A673 (cell line): ENCODE measurements around the gene NRIP2.

Experiments
- CTCF ChIP-seq: fragments of 300-800, 200-600 bp; sonication (generic); conservative IDR thresholded peaks from 2 replicates; pipeline ENCODE4 v1.5.1; 2017; ENCODE audit warnings: low read depth, mild to moderate bottlenecking, antibody characterized with exemption, low read length, moderate library complexity, mixed read lengths
- EZH2 ChIP-seq: fragments of 200-600 bp; sonication (generic); IDR thresholded peaks from 2 replicates; pipeline ENCODE4 v1.6.1; 2017; ENCODE audit warnings: borderline replicate concordance, low read depth, mild to moderate bottlenecking, mixed read lengths, antibody characterized with exemption, low read length; ENCODE audit not compliant: poor library complexity, severe bottlenecking

DNA sequence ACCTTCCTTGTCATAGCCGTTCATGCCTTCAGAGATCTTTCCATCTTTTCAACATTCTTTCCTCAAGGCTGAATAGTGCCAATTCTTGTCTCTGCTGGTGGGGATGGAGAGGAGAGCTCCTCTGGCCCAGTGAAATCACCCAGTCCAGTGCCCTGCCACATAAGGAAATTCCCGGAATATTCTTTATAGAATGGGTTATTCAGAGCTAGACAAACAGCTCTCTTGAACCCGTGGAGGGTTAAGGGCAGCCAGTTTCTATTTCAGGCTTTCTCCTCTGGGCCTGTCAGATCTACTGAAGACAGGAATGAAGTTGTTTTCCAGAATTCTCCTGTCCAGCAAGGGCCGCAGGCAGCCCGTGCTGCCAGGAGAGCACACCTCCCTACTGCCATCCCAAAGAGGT lies 8.1 kb upstream of the NRIP2 start:
- TF ChIP-seq CTCF (no peak), EZH2 (no peak)
